H4 (cell line): Measurements from ENCODE around the gene ZNF837. TPM values are rescaled to one million over a fixed set of nuclear protein-coding genes. Genes with fewer than 3 reads are reported as not detected.
"Not testable (repeated sequence)": the region's sequence is repeated elsewhere in the genome, so short reads cannot be mapped to it uniquely, and the experiment has no call there.

ENCODE experiments used
- DNase-seq: peaks from one replicate; pipeline ENCODE4 v3.0.0-alpha.2; 2015; ENCODE audit warnings: low spot score
- total RNA-seq: library from RNA; depleted of rRNA; stranded (reverse); fragments of >200 nt; shearing (Covaris generic); gene quantifications from 2 replicates; pipeline ENCODE4 v1.2.3, GENCODE V29; 2014

ZNF837 gene
- total RNA-seq, 1 experiment from 2014 or later, result 1.9 TPM

GRCh38 chr19:58396691-58397532 lies 16.1 kb upstream of the ZNF837 start:
- DNase-seq, result no peak

- DNase-seq, result no peak
Observed at GRCh38 chr19:58395979-58396627, 15.3 kb upstream of the ZNF837 start.

GRCh38 chr19:58395220-58395978 lies 14.6 kb upstream of the ZNF837 start, which contains the start of gene RNF225:
RNF225 (plus strand) TSS chr19:58395656; CDS start chr19:58396090, 434 bp downstream.
- DNase-seq, result no peak

- no peak for DNase-seq
Observed at GRCh38 chr19:58394821-58395219, 14.0 kb upstream of the ZNF837 start.

GRCh38 chr19:58393725-58394033 lies 12.8 kb upstream of the ZNF837 start:
- DNase-seq, result no peak

- DNase-seq, result no peak
Observed at GRCh38 chr19:58392945-58393724, 12.3 kb upstream of the ZNF837 start.

GRCh38 chr19:58388175-58388526 lies 7.3 kb upstream of the ZNF837 start:
- no peak for DNase-seq

GRCh38 chr19:58387338-58388174 lies 6.7 kb upstream of the ZNF837 start:
- DNase-seq, result no peak

GRCh38 chr19:58386576-58387337 lies 5.9 kb upstream of the ZNF837 start, which contains the start of gene RPS5:
RPS5 (plus strand) TSS chr19:58387269; CDS start chr19:58388138, 869 bp downstream.
- DNase-seq, result peak; percentile 100

- no peak for DNase-seq
Observed at GRCh38 chr19:58385891-58386575, 5.2 kb upstream of the ZNF837 start.

GRCh38 chr19:58385313-58385890 lies 4.6 kb upstream of the ZNF837 start:
- no peak for DNase-seq

GRCh38 chr19:58382997-58383603 lies 2.3 kb upstream of the ZNF837 start:
- DNase-seq, result no peak

GRCh38 chr19:58381460-58382212 lies 806 bp upstream of the ZNF837 start:
- DNase-seq, result no peak

- no peak for DNase-seq
Observed at GRCh38 chr19:58380037-58380661, 681 bp downstream of the ZNF837 start.

- no peak for DNase-seq
Observed at GRCh38 chr19:58379246-58379645, 1.6 kb downstream of the ZNF837 start.

- not testable (repeated sequence) for DNase-seq
Observed at GRCh38 chr19:58376724-58377123, 4.1 kb downstream of the ZNF837 start.

GRCh38 chr19:58374200-58374599 lies 6.6 kb downstream of the ZNF837 start:
- DNase-seq, result no peak
